Neuronal stem cell (in vitro differentiated cells): ENCODE data around the gene EXOC1.

Experiments used
- DNase-seq: peaks from one replicate; pipeline ENCODE4 v3.0.0-alpha.2; 2013; ENCODE audit warnings: low spot score
- H2AFZ ChIP-seq: one replicate; pipeline ENCODE4 v1.6.1; 2013; ENCODE audit warnings: mild to moderate bottlenecking, low read length, inconsistent platforms
- H2AK5ac ChIP-seq: 2 replicates; pipeline ENCODE4 v1.6.1; 2013; ENCODE audit warnings: low read depth, mild to moderate bottlenecking, inconsistent platforms, low read length, moderate library complexity, mixed read lengths
- H2BK120ac ChIP-seq: 2 replicates; pipeline ENCODE4 v1.6.1; 2013; ENCODE audit warnings: low read depth, mild to moderate bottlenecking, inconsistent platforms, low read length, moderate library complexity, mixed read lengths
- H2BK12ac ChIP-seq: one replicate; pipeline ENCODE4 v1.6.1; 2013; ENCODE audit warnings: low read length, inconsistent platforms
- H2BK15ac ChIP-seq: 2 replicates; pipeline ENCODE4 v1.6.1; 2013; ENCODE audit warnings: mild to moderate bottlenecking, low read length, inconsistent platforms, mixed read lengths
- H2BK5ac ChIP-seq: one replicate; pipeline ENCODE4 v1.6.1; 2013; ENCODE audit warnings: inconsistent platforms, mild to moderate bottlenecking, low read length, moderate library complexity
- H3K14ac ChIP-seq: one replicate; pipeline ENCODE4 v1.6.1; 2013; ENCODE audit warnings: low read length, inconsistent platforms
- H3K18ac ChIP-seq: 2 replicates; pipeline ENCODE4 v1.6.1; 2013; ENCODE audit warnings: low read length, inconsistent platforms
- H3K23ac ChIP-seq: 2 replicates; pipeline ENCODE4 v1.6.1; 2013; ENCODE audit warnings: low read depth, mild to moderate bottlenecking, mixed read lengths, low read length, inconsistent platforms; ENCODE audit not compliant: poor library complexity
- H3K27ac ChIP-seq: replicated peaks from 3 replicates; pipeline ENCODE4 v1.5.1; 2013; ENCODE audit warnings: low read length, inconsistent platforms
- H3K27me3 ChIP-seq, 3 experiments: 2 replicates each; pipeline ENCODE4 v1.6.1; 2013; ENCODE audit warnings: low read length in 3 of 3, mild to moderate bottlenecking in 2 of 3, inconsistent platforms in 1 of 3, low read depth in 1 of 3, mixed read lengths in 1 of 3, moderate library complexity in 1 of 3; ENCODE audit not compliant: control insufficient read depth in 3 of 3, insufficient read depth in 3 of 3
- H3K36me3 ChIP-seq, 2 donors: replicated peaks in 1 of 2; 2 replicates each; pipeline ENCODE4 v1.6.1; 2013; ENCODE audit warnings: low read length in 2 of 2; ENCODE audit not compliant: control insufficient read depth in 2 of 2, insufficient read depth in 2 of 2
- H3K4ac ChIP-seq: 2 replicates; pipeline ENCODE4 v1.6.1; 2013; ENCODE audit warnings: inconsistent platforms, mild to moderate bottlenecking, low read length, moderate library complexity
- H3K4me1 ChIP-seq, 2 donors: 1 replicate in 1 of 2; 2 replicates in 1 of 2; pipeline ENCODE4 v1.6.1; 2013; ENCODE audit warnings: low read length in 2 of 2, low read depth in 1 of 2; ENCODE audit not compliant: control insufficient read depth in 2 of 2, insufficient read depth in 1 of 2
- H3K4me2 ChIP-seq: one replicate; pipeline ENCODE4 v1.6.1; 2013; ENCODE audit warnings: mild to moderate bottlenecking, low read length, inconsistent platforms; ENCODE audit not compliant: insufficient read depth, poor library complexity, severe bottlenecking
- H3K4me3 ChIP-seq, 2 donors: 2 replicates each; pipeline ENCODE4 v1.5.1; 2013; ENCODE audit warnings: low read length in 2 of 2, mild to moderate bottlenecking in 2 of 2, inconsistent platforms in 1 of 2, moderate library complexity in 1 of 2
- H3K79me1 ChIP-seq: one replicate; pipeline ENCODE4 v1.6.1; 2013; ENCODE audit warnings: low read depth, mild to moderate bottlenecking, inconsistent platforms, low read length, moderate library complexity
- H3K9ac ChIP-seq: one replicate; pipeline ENCODE4 v1.6.1; 2013; ENCODE audit warnings: mild to moderate bottlenecking, low read depth, low read length, inconsistent platforms; ENCODE audit not compliant: poor library complexity
- H3K9me3 ChIP-seq, 2 donors: replicated peaks in 1 of 2; 2 replicates each; pipeline versions ENCODE3 to v1.6.1; 2013; ENCODE audit warnings: low read length in 2 of 2, mild to moderate bottlenecking in 2 of 2, inconsistent platforms in 1 of 2, low read depth in 1 of 2, mixed read lengths in 1 of 2, moderate library complexity in 1 of 2; ENCODE audit not compliant: control insufficient read depth in 2 of 2, insufficient read depth in 1 of 2
- H4K8ac ChIP-seq: one replicate; pipeline ENCODE4 v1.6.1; 2013; ENCODE audit warnings: low read depth, mild to moderate bottlenecking, inconsistent platforms, low read length, moderate library complexity
- H4K91ac ChIP-seq: one replicate; pipeline ENCODE4 v1.6.1; 2013; ENCODE audit warnings: low read length, low read depth, mild to moderate bottlenecking, inconsistent platforms; ENCODE audit not compliant: poor library complexity
- WGBS, 2 donors: extraction: QIAGEN DNeasy Blood & Tissue Kit; methylation state at CpG; one replicate each; pipeline ENCODE4 v1.1.7; 2013; ENCODE audit warnings: missing lambda C conversion rate in 2 of 2, mixed read lengths in 1 of 2; ENCODE audit not compliant: insufficient read length in 2 of 2, insufficient replicate concordance in 1 of 2; ENCODE audit errors: extremely low coverage in 2 of 2; 5-methylcytosine and 5-hydroxymethylcytosine counted together

Gene EXOC1

DNA sequence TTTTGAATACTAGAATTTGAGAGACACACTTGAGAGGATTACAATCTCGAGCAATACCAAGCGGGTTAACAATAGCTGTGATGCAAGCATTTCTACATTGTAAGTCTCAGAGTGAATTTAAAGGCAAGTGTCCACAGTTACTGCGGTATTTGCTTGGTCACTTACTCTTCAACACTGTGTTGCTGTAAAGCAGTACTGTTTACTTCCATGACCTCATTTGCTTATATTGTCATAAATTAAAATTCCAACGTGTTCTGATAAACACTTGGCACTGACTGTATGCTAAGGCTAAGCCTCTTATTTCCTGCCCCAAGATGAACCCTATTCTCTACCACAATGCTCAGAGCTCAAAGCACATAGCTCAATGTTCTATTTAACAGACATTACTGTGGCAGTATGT is 22.7 kb upstream of the EXOC1 start:
- no peaks in the 10 kb centered on the region for H3K9me3 ChIP-seq
- no peaks in the 10 kb centered on the region for H3K36me3 ChIP-seq
- no peak overlapping the region for H3K9ac ChIP-seq
- H3K4me2 ChIP-seq = no peak overlapping the region
- no peak overlapping the region for H3K27ac ChIP-seq
- H3K4ac ChIP-seq = no peak overlapping the region
- H3K18ac ChIP-seq = no peak overlapping the region
- H2BK5ac ChIP-seq = no peak overlapping the region
- no peak overlapping the region for H4K8ac ChIP-seq
- no peak overlapping the region for H2AFZ ChIP-seq
- no peaks in the 10 kb centered on the region for H3K79me1 ChIP-seq
- H3K4me3 ChIP-seq = no peak overlapping the region
- H3K23ac ChIP-seq = no peak overlapping the region
- H2BK120ac ChIP-seq = no peak overlapping the region
- no peak overlapping the region for H2AK5ac ChIP-seq
- H4K91ac ChIP-seq = no peak overlapping the region
- H3K14ac ChIP-seq = no peak overlapping the region
- peaks cover 0 to 20% (median 0%) of the 10 kb centered on the region in 3 experiments for H3K27me3 ChIP-seq
- H2BK15ac ChIP-seq = no peak overlapping the region
- no CpG with 5 or more reads among the region's 4 CpGs for WGBS, 2 donors
- DNase-seq = no peak
- no peak overlapping the region for H2BK12ac ChIP-seq
- no peaks in the 10 kb centered on the region for H3K4me1 ChIP-seq

DNA sequence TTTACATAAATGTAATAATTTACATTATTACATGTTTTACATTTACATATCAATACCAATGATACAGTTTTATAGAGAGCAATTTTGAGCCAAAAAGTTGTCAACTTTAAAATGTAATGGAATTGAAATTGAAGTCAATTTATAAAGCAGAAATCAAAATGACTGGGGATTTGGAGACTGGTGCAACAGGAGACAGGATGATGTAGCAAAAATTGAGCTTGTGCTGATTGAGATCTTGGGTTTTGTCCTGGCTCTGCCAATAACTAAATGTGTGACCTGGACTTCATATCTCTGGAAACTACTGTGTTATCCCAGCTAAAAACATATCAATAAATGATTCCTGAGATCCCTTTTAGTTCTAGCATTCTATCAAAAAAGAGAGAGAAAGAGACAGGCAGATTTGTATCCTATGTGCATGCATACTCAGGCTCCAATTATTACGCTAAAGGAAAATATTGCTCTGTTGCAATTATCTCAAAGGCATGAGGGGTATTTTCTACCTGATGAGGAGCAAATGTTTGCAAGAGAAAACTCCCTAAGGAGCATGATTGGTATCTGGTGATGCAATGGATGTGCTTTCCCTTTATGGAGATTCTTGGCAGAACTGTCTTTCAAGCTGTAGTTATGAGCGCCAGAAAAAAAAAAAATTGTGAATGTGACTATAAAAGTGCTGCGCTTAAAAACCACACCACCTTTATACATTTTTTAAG is 19.2 kb upstream of the EXOC1 start:
- no peak overlapping the region for H2AFZ ChIP-seq
- no peak for DNase-seq

DNA sequence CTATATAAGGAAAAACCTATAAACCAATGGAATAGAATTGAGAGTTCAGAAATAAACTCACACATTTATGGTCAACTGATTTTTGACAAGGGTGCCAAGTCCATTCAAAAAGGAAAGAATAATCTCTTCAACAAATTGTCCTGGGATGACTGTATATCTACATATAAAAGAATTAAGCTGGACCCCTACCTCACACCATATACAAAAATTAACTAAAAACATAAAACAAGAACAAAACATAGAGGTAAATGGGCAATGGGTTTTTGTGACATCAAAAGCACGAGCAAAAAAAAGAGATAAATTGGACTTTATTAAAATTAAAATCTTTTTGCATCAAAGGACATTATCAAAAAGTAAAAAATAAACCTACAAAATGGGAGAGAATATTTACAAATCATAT is 15.5 kb upstream of the EXOC1 start:
- Histone ChIP-seq H3K9me3 (peaks cover 3 to 11% of the 10 kb centered on the region in 2 donors), H3K4me2 (no peak overlapping the region), H2AK5ac (no peak overlapping the region), H3K4me3 (no peak overlapping the region), H3K36me3 (no peaks in the 10 kb centered on the region), H4K8ac (no peak overlapping the region), H3K79me1 (no peaks in the 10 kb centered on the region), H3K14ac (no peak overlapping the region), H2BK120ac (no peak overlapping the region), H3K4me1 (no peaks in the 10 kb centered on the region), H3K27me3 (no peaks in the 10 kb centered on the region), H3K27ac (no peak overlapping the region), H3K18ac (no peak overlapping the region), H3K23ac (no peak overlapping the region), H2BK15ac (no peak overlapping the region), H3K9ac (no peak overlapping the region), H2AFZ (no peak overlapping the region), H3K4ac (no peak overlapping the region), H2BK5ac (no peak overlapping the region), H4K91ac (no peak overlapping the region), H2BK12ac (no peak overlapping the region)
- WGBS, 2 donors = no CpG with 5 or more reads among the region's 1 CpG
- no peak for DNase-seq

More for the DNA sequence above, 19.2 kb upstream of the EXOC1 start:
- Histone ChIP-seq H3K79me1 (no peaks in the 10 kb centered on the region), H3K4me2 (no peak overlapping the region), H3K4ac (no peak overlapping the region), H2BK120ac (no peak overlapping the region), H2BK15ac (no peak overlapping the region), H3K27me3 (peaks cover 0 to 12% (median 0%) of the 10 kb centered on the region in 3 experiments), H3K4me1 (no peaks in the 10 kb centered on the region), H2BK12ac (no peak overlapping the region), H3K9ac (no peak overlapping the region), H3K9me3 (peaks cover 3 to 6% of the 10 kb centered on the region in 2 donors), H3K23ac (no peak overlapping the region), H4K8ac (no peak overlapping the region), H3K36me3 (no peaks in the 10 kb centered on the region), H3K27ac (no peak overlapping the region), H2AK5ac (no peak overlapping the region), H2BK5ac (no peak overlapping the region), H3K4me3 (no peak overlapping the region), H3K14ac (no peak overlapping the region), H4K91ac (no peak overlapping the region), H3K18ac (no peak overlapping the region)
- no CpG with 5 or more reads among the region's 3 CpGs for WGBS, 2 donors

DNA sequence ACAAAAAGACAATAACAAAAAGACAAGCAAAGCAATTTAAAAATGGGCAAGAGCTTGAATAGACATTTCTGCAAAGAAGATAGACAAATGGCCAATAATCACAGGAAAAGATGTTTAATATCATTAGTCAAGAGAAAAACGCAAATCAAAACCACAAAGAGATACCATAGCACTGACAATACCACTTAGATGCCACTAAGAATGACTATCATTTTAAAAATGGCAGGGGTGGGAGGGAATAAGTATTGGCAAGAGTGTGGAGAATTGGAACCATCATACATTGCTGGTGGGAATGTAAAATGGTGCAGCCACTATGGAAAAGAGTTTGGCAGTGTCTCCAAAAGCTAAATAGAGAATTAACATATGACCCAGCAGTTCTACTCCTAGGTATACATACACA is 15.1 kb upstream of the EXOC1 start:
- Histone ChIP-seq H3K4me3 (no peak overlapping the region), H3K27ac (no peak overlapping the region), H2BK120ac (no peak overlapping the region), H3K14ac (no peak overlapping the region), H3K4me2 (no peak overlapping the region), H3K9ac (no peak overlapping the region), H3K9me3 (peaks cover 3 to 11% of the 10 kb centered on the region in 2 donors), H4K8ac (no peak overlapping the region), H2BK15ac (no peak overlapping the region), H2AK5ac (no peak overlapping the region), H2BK12ac (no peak overlapping the region), H3K27me3 (no peaks in the 10 kb centered on the region), H3K79me1 (no peaks in the 10 kb centered on the region), H3K4me1 (no peaks in the 10 kb centered on the region), H3K4ac (no peak overlapping the region), H4K91ac (no peak overlapping the region), H3K36me3 (no peaks in the 10 kb centered on the region), H2AFZ (no peak overlapping the region), H3K23ac (no peak overlapping the region), H3K18ac (no peak overlapping the region), H2BK5ac (no peak overlapping the region)
- no CpG with 5 or more reads among the region's 1 CpG for WGBS, 2 donors
- DNase-seq = no peak
